Measurements from ENCODE around the gene SYNDIG1.

- no peak for TF ChIP-seq CTCF (IDR thresholded peaks at IDR 0.05)
- no peak for TF ChIP-seq POLR2A (IDR thresholded peaks at IDR 0.05)
These were observed 157.9 kb downstream of the SYNDIG1 start for GRCh38 chr20:24627291-24627690.
